ENCODE measurements around the gene HOXA5. TPM values are rescaled to one million over a fixed set of nuclear protein-coding genes. Genes with fewer than 3 reads are reported as not detected.

The HOXA5 gene
- total and polyA plus RNA-seq, 2 of the 8 experiments (the other 6 are each of a cell fraction or from before 2014, with no cell fraction given): not detected

DNA sequence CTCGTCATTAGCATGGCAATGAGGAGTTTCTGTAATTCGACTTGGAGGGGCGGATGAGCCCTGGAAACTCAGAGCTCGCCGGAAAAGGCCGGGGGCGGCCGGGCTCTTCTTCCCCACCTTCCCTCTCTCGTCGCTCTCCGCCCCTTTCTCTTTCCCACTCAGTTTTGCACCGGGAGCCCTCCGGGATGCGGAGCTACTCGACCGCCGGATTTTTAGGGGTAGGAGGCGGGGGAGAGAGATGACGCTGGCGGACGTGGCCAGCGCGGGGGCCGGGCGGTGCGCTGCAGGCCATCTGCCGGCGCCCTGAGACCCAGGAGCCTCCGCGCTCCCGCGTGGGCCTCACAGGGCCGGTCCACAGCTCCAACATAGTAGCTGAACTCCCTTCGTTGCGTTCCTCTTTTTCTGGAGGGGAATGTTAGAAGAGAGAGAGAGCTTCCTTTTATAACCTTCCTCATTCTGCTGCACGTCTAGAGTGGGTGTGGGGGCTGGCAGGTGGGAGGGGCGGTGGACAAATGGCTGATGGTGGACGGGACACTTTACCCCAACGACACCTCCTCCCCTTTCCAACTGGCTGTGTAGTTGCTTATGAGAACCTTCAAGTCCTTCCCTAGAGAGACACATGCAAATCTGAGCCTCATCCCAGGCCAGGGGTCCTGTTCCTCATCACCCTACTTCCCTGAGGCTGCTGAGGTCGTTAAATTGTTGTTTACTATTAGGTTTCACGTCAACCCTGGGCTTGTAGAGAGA lies 46.5 kb downstream of the HOXA5 start:
- Histone ChIP-seq H2AK5ac (ENCODE audit: low read depth, low read length) (no peak overlapping the region), H2BK12ac (ENCODE audit: low read depth, low read length) (peak overlapping the region; percentile 5; the same call in 1 of the 2 replicates), H4K5ac (ENCODE audit: insufficient read length, low read depth, low read length) (no peak overlapping the region), H3K18ac (ENCODE audit: extremely low read depth, low read length) (no peak overlapping the region), H3K14ac (ENCODE audit: insufficient read length) (no peak overlapping the region), H4K8ac (ENCODE audit: extremely low read depth, insufficient read depth, low read length) (no peak overlapping the region; the same call in 1 of the 2 replicates), H3K9ac (replicated peaks in 1 of 4; ENCODE audit: extremely low read depth in 1 of 4, low read depth in 3 of 4, low read length in 3 of 4) (no peak overlapping the region), H3K23me2 (ENCODE audit: low read depth, low read length) (peaks cover 6% of the 10 kb centered on the region; the same call in 1 of the 2 replicates), H3K4ac (replicated peaks; ENCODE audit: insufficient read length, low read depth, low read length) (no peak overlapping the region), H3K9me3 (ENCODE audit: insufficient read depth in 2 of 2, low read depth in 1 of 2, low read length in 1 of 2) (no peaks in the 10 kb centered on the region), H2BK5ac (ENCODE audit: low read depth, low read length) (no peak overlapping the region), H3K36me3 (ENCODE audit: control insufficient read depth in 2 of 4, insufficient read depth in 4 of 4, low read length in 3 of 4) (peaks cover 0 to 2% (median 0%) of the 10 kb centered on the region in 4 experiments; a peak in 1 of 8 replicates), H2BK20ac (ENCODE audit: low read length) (no peak overlapping the region), H4K91ac (replicated peaks; ENCODE audit: insufficient read length, low read length) (no peak overlapping the region), H2BK15ac (ENCODE audit: low read length) (no peak overlapping the region), H3K4me2 (ENCODE audit: insufficient read depth in 1 of 2, low read depth in 2 of 2, low read length in 2 of 2) (peak overlapping the region; percentile 70 to 78), H3K79me1 (ENCODE audit: low read depth, low read length) (no peaks in the 10 kb centered on the region), H4K20me1 (replicated peaks in 1 of 2; ENCODE audit: control insufficient read depth in 1 of 2, insufficient read depth in 2 of 2, low read length in 2 of 2) (peaks cover 22 to 37% of the 10 kb centered on the region in 2 experiments), H3K23ac (ENCODE audit: insufficient read length) (no peak overlapping the region), H3K4me3 (ENCODE audit: extremely low read depth in 1 of 4, insufficient read depth in 2 of 4, low read depth in 3 of 4, low read length in 4 of 4) (peak overlapping the region; percentile 22 to 63 (median 30); a peak in 6 of 8 replicates), H3K79me2 (ENCODE audit: control insufficient read depth in 1 of 2, insufficient read depth in 2 of 2, low read length in 2 of 2) (no peaks in the 10 kb centered on the region), H3K27me3 (replicated peaks in 1 of 4; ENCODE audit: control insufficient read depth in 3 of 4, extremely low read depth in 1 of 4, insufficient read depth in 3 of 4, low read length in 3 of 4) (peaks cover 92 to 100% (median 98%) of the 10 kb centered on the region in 4 experiments), H2BK120ac (replicated peaks; ENCODE audit: low read depth, low read length) (no peak overlapping the region), H2AFZ (ENCODE audit: low read length) (no peak overlapping the region), H3K27ac (ENCODE audit: low read depth, low read length) (no peak overlapping the region), H3K4me1 (replicated peaks in 1 of 4; ENCODE audit: control insufficient read depth in 3 of 4, insufficient read depth in 4 of 4, low read length in 3 of 4) (peaks cover 0 to 25% (median 16%) of the 10 kb centered on the region in 4 experiments; a peak in 6 of 7 replicates), H3K56ac (replicated peaks; ENCODE audit: insufficient read length, low read depth, low read length) (no peak overlapping the region)
- POLR2A ChIA-PET (ENCODE audit: partially characterized antibody): interaction anchor here (0.8 to 1.3 kb wide), 4 partner anchors 9 to 14 kb away, joined by 3 to 6 read pairs (median 3); no protein-coding TSS in a partner anchor
- CTCF ChIA-PET (ENCODE audit: partially characterized antibody): interaction anchor here (0.7 to 12.1 kb wide), 12 partner anchors 8 to 240 kb away, joined by 3 to 123 read pairs (median 4); partner anchors contain the start of genes HOXA5 and HOXA6
- 4% methylated on average over 33 of the region's 41 CpGs; no CpG with 5 or more reads in 1 of the 2 experiments for WGBS, 2 experiments (ENCODE audit: extremely low coverage in 1 of 2, insufficient coverage in 1 of 2, insufficient read length in 1 of 2, insufficient replicate concordance in 2 of 2, low coverage in 1 of 2, low lambda C conversion rate in 2 of 2, missing lambda C conversion rate in 1 of 2)
- no peak for TF ChIP-seq TAF7 (optimal IDR thresholded peaks at IDR 0.05; ENCODE audit: borderline replicate concordance, low read depth, low read length)
- TF ChIP-seq SUZ12 (IDR thresholded peaks at IDR 0.05; ENCODE audit: low read length): peak; percentile 87
- TF ChIP-seq CBX8 (IDR thresholded peaks at IDR 0.05; ENCODE audit: borderline replicate concordance, low read depth, low read length): peak; percentile 91; the same call in 1 of the 2 replicates
- peak; percentile 80 for TF ChIP-seq EZH2 (IDR thresholded peaks at IDR 0.05; ENCODE audit: low read depth, low read length, severe bottlenecking)
- TF ChIP-seq JUN (IDR thresholded peaks at IDR 0.05; ENCODE audit: low read depth, low read length): no peak
- DNase-seq (ENCODE audit: low read depth in 1 of 2, low spot score in 2 of 2) (no peak), FAIRE-seq (no peak)
